Ascending aorta (tissue), 2 donors: ENCODE results near the gene SEMA5B. TPM values are rescaled to one million over a fixed set of nuclear protein-coding genes. Genes with fewer than 3 reads are reported as not detected.

ENCODE experiments used
- DNase-seq, 2 donors: peaks; one replicate each; pipeline ENCODE4 v3.0.0-alpha.2; 2019; ENCODE audit warnings: low spot score in 2 of 2
- H3K27ac ChIP-seq, 2 donors: fragments of 200-600 bp; sonication (generic); one replicate each; pipeline ENCODE4 v1.5.1; 2016 to 2017; ENCODE audit warnings: mild to moderate bottlenecking in 1 of 2
- H3K27me3 ChIP-seq: fragments of 200-600 bp; sonication (generic); one replicate; pipeline ENCODE4 v1.5.1; 2017
- H3K36me3 ChIP-seq, 2 donors: fragments of 200-600 bp; sonication (generic); one replicate each; pipeline ENCODE4 v1.5.1; 2016
- H3K4me1 ChIP-seq, 2 donors: fragments of 200-600 bp; sonication (generic); one replicate each; pipeline ENCODE4 v1.5.1; 2016 to 2017; ENCODE audit warnings: mild to moderate bottlenecking in 1 of 2
- H3K4me3 ChIP-seq, 2 donors: fragments of 200-600 bp; sonication (generic); one replicate each; pipeline ENCODE4 v1.5.1; 2016 to 2017; ENCODE audit warnings: mild to moderate bottlenecking in 1 of 2
- H3K9me3 ChIP-seq, 2 donors: fragments of 200-600 bp; sonication (generic); one replicate each; pipeline ENCODE4 v1.5.1; 2016
- CTCF ChIP-seq, 3 experiments: fragments of 200-600 bp in 2 of 3; fragments of 450-650 bp in 1 of 3; sonication (generic) in 2 of 3; IDR thresholded peaks; one replicate each; pipeline ENCODE4 v1.5.1; 2016 to 2019; ENCODE audit warnings: antibody characterized with exemption in 3 of 3, mild to moderate bottlenecking in 1 of 3, moderate library complexity in 1 of 3
- intact Hi-C: fragments of 100-400 bp; cut with DNase I; formaldehyde crosslinking; loops from one replicate; pipeline ENCODE4 v1.15.1; 2023
- total RNA-seq: library from RNA; depleted of rRNA; stranded (reverse); fragments of >200 nt; gene quantifications from one replicate; pipeline ENCODE4 v1.1.0, GENCODE V29; 2016

SEMA5B gene
- total RNA-seq, 1 donor from 2014 or later = 0.85 TPM

- H3K27ac ChIP-seq = no peak overlapping the region
- no peaks in the 10 kb centered on the region for H3K9me3 ChIP-seq
- H3K36me3 ChIP-seq = no peaks in the 10 kb centered on the region
- TF ChIP-seq CTCF (IDR thresholded peaks at IDR 0.05) = peak in 1 of 3 experiments; percentile 18
- H3K27me3 ChIP-seq = no peaks in the 10 kb centered on the region
- H3K4me3 ChIP-seq = no peak overlapping the region
- intact Hi-C loops = loop anchor here (5.0 kb wide), 1 partner anchor 40 kb away; no protein-coding TSS in a partner anchor
- DNase-seq = no peak
- peaks cover 8 to 19% of the 10 kb centered on the region in 2 donors for H3K4me1 ChIP-seq
Observed at GRCh38 chr3:122982216-122983185, 45.1 kb downstream of the SEMA5B start.

- H3K4me1 ChIP-seq = peaks cover 19 to 30% of the 10 kb centered on the region in 2 donors
- TF ChIP-seq CTCF (IDR thresholded peaks at IDR 0.05) = no peak
- DNase-seq = no peak
- no peak overlapping the region for H3K4me3 ChIP-seq
- H3K27me3 ChIP-seq = no peaks in the 10 kb centered on the region
- no peaks in the 10 kb centered on the region for H3K9me3 ChIP-seq
- peak overlapping the region; percentile 36 to 90 for H3K27ac ChIP-seq
- intact Hi-C loops = loop anchor here (5.0 kb wide), 2 partner anchors 48 to 433 kb away; partner anchors contain the start of gene SEMA5B
- no peaks in the 10 kb centered on the region for H3K36me3 ChIP-seq
Observed at GRCh38 chr3:122979211-122979610, 48.4 kb downstream of the SEMA5B start.

GRCh38 chr3:122978569-122978968, 49.0 kb downstream of the SEMA5B start:
- TF ChIP-seq CTCF (IDR thresholded peaks at IDR 0.05) = no peak

GRCh38 chr3:122977746-122978466, 49.7 kb downstream of the SEMA5B start:
- Histone ChIP-seq H3K4me3 (no peak overlapping the region), H3K4me1 (peaks cover 22 to 35% of the 10 kb centered on the region in 2 donors), H3K9me3 (no peaks in the 10 kb centered on the region), H3K36me3 (no peaks in the 10 kb centered on the region), H3K27ac (peak overlapping the region; percentile 78 to 90), H3K27me3 (no peaks in the 10 kb centered on the region)
- no peak for TF ChIP-seq CTCF (IDR thresholded peaks at IDR 0.05)
- DNase-seq = peak; percentile 53 to 85
- intact Hi-C loops = loop anchor here (5.0 kb wide), 2 partner anchors 49 to 434 kb away; partner anchors contain the start of gene SEMA5B

More at GRCh38 chr3:122978569-122978968, 49.0 kb downstream of the SEMA5B start:
- H3K27me3 ChIP-seq = no peaks in the 10 kb centered on the region
- H3K36me3 ChIP-seq = no peaks in the 10 kb centered on the region
- H3K4me3 ChIP-seq = no peak overlapping the region
- no peak for DNase-seq
- peaks cover 22 to 35% of the 10 kb centered on the region in 2 donors for H3K4me1 ChIP-seq
- H3K27ac ChIP-seq = peak overlapping the region; percentile 78 to 90
- intact Hi-C loops = loop anchor here (5.0 kb wide), 2 partner anchors 49 to 434 kb away; partner anchors contain the start of gene SEMA5B
- H3K9me3 ChIP-seq = no peaks in the 10 kb centered on the region

GRCh38 chr3:122975924-122976293, 51.7 kb downstream of the SEMA5B start:
- H3K9me3 ChIP-seq = no peaks in the 10 kb centered on the region
- no peak for TF ChIP-seq CTCF (IDR thresholded peaks at IDR 0.05)
- no peaks in the 10 kb centered on the region for H3K27me3 ChIP-seq
- H3K36me3 ChIP-seq = no peaks in the 10 kb centered on the region
- H3K4me3 ChIP-seq = no peak overlapping the region
- DNase-seq = no peak
- intact Hi-C loops = loop anchor here (5.0 kb wide), 2 partner anchors 51 to 436 kb away; partner anchors contain the start of gene SEMA5B
- peak overlapping the region; percentile 80 to 90 for H3K27ac ChIP-seq
- H3K4me1 ChIP-seq = peaks cover 22 to 33% of the 10 kb centered on the region in 2 donors
